Measurements from ENCODE around the gene OR2T35.
"Not testable (repeated sequence)": the region's sequence is repeated elsewhere in the genome, so short reads cannot be mapped to it uniquely, and the experiment has no call there.

OR2T35 gene, protein sequence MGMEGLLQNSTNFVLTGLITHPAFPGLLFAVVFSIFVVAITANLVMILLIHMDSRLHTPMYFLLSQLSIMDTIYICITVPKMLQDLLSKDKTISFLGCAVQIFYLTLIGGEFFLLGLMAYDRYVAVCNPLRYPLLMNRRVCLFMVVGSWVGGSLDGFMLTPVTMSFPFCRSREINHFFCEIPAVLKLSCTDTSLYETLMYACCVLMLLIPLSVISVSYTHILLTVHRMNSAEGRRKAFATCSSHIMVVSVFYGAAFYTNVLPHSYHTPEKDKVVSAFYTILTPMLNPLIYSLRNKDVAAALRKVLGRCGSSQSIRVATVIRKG

GRCh38 chr1:248645178-248645577 lies at the start of gene OR2T35:
TSS of gene OR2T35 (minus strand) at chr1:248645278. CDS start at chr1:248639258, 6,020 bp downstream.
- H3K27ac ChIP-seq; DNase-seq; H3K4me1 ChIP-seq; H3K27me3 ChIP-seq; H3K36me3 ChIP-seq; H3K9me3 ChIP-seq; H3K4me3 ChIP-seq; intact Hi-C loops (cut with DNase I; ENCODE audit: low total_unique reads): not testable (repeated sequence)

- H3K27me3 ChIP-seq = no peaks in the 10 kb centered on the region
- H3K4me3 ChIP-seq = no peak overlapping the region
- DNase-seq = no peak
- no peak overlapping the region for H3K27ac ChIP-seq
- TF ChIP-seq, protein P1, sequence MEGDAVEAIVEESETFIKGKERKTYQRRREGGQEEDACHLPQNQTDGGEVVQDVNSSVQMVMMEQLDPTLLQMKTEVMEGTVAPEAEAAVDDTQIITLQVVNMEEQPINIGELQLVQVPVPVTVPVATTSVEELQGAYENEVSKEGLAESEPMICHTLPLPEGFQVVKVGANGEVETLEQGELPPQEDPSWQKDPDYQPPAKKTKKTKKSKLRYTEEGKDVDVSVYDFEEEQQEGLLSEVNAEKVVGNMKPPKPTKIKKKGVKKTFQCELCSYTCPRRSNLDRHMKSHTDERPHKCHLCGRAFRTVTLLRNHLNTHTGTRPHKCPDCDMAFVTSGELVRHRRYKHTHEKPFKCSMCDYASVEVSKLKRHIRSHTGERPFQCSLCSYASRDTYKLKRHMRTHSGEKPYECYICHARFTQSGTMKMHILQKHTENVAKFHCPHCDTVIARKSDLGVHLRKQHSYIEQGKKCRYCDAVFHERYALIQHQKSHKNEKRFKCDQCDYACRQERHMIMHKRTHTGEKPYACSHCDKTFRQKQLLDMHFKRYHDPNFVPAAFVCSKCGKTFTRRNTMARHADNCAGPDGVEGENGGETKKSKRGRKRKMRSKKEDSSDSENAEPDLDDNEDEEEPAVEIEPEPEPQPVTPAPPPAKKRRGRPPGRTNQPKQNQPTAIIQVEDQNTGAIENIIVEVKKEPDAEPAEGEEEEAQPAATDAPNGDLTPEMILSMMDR (IDR thresholded peaks at IDR 0.05) = no peak
- H3K9me3 ChIP-seq = peaks cover 0 to 11% (median 0%) of the 10 kb centered on the region in 3 donors
- H3K36me3 ChIP-seq = no peaks in the 10 kb centered on the region
- peaks cover 0 to 7% (median 0%) of the 10 kb centered on the region in 4 donors for H3K4me1 ChIP-seq
- intact Hi-C loops (cut with DNase I; ENCODE audit: low total_unique reads) = no loop called here
Observed at GRCh38 chr1:248691567-248692155, 46.6 kb upstream of the OR2T35 start.

DNA sequence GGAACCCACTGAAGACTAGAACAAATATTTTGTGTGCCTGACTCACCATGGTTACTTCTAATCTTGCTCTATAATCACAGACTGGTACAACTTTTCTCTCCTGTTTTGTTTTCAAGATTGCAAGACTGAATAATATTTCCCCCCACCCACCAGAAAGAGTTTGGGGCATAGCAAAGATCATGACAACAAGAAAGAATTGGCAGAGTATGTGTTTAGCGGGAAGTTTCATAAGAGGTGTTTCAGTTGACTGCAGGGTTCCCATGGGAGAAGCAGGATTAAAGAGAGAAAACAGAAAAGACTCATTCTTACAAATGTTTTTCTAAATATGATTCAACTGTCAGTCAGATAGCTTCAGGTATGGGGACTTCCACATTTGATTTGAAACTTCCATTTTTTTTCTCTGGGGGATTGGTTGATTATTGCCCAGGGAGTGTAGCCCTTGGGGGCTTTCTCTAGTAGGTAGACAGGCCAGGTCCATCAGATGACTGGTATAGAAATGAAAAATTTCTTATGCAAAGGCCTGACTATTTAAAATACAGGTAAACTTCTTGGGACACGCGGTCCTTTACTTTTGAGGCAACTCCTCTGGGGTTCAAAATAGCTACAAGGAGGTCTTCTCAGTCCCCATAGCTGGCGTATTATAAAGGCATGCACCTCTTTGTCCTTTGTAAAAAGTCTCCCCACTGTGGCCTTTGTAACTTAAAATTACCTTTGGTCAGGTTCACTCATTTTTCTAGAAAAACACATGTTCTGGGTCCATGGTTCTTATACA lies 43.6 kb upstream of the OR2T35 start:
- Histone ChIP-seq H3K36me3 (no peaks in the 10 kb centered on the region), H3K9me3 (peaks cover 0 to 11% (median 0%) of the 10 kb centered on the region in 3 donors), H3K4me1 (no peaks in the 10 kb centered on the region), H3K27ac (no peak overlapping the region), H3K27me3 (no peaks in the 10 kb centered on the region), H3K4me3 (no peak overlapping the region)
- intact Hi-C loops (cut with DNase I; ENCODE audit: low total_unique reads) = no loop called here
- TF ChIP-seq, protein P1 (IDR thresholded peaks at IDR 0.05) = no peak
- no peak for DNase-seq

DNA sequence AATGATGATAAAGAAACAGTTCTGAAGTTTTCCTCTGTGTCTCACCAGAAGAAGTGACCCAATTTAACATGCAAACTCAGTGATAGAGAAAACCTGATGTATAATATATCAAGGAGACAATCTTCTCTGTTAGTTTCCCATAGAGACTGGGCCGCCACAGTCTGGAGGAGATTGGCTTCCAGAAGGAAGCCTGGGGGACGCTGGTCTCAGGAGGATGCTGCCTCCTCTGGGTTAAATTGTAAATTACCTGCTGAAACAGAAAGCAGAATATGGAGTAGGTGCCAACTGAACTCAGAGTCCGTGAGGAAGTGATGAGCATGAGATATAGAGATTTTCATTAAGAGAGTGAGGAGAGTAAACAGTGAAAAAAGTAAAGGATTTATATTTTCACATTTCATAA lies 41.7 kb upstream of the OR2T35 start:
- Histone ChIP-seq H3K4me1 (no peaks in the 10 kb centered on the region), H3K27me3 (no peaks in the 10 kb centered on the region), H3K4me3 (no peak overlapping the region), H3K27ac (no peak overlapping the region), H3K9me3 (peaks cover 0 to 5% (median 0%) of the 10 kb centered on the region in 3 donors), H3K36me3 (no peaks in the 10 kb centered on the region)
- TF ChIP-seq, protein P1 (IDR thresholded peaks at IDR 0.05) = no peak
- intact Hi-C loops (cut with DNase I; ENCODE audit: low total_unique reads) = no loop called here
- DNase-seq = no peak

DNA sequence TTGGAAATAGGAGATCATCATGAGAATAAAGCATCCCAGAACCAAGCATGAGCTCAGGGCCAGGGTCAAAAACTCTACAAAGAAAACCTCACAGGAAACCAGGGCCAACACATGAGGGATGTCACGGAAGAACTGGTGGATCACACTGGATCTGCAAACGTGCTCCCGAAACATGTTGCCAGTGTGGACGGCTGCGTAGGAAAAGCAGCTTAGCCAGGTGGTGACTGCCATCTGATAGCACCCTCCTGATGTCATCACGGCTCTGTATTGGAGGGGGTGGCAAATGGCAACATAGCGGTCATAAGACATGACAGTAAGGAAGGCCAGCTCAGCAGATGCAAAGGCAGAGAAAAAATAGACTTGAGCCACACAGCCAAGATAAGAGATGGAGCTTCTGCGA lies 36.6 kb upstream of the OR2T35 start:
- TF ChIP-seq, protein P1 (IDR thresholded peaks at IDR 0.05) = no peak
- intact Hi-C loops (cut with DNase I; ENCODE audit: low total_unique reads) = no loop called here

DNA sequence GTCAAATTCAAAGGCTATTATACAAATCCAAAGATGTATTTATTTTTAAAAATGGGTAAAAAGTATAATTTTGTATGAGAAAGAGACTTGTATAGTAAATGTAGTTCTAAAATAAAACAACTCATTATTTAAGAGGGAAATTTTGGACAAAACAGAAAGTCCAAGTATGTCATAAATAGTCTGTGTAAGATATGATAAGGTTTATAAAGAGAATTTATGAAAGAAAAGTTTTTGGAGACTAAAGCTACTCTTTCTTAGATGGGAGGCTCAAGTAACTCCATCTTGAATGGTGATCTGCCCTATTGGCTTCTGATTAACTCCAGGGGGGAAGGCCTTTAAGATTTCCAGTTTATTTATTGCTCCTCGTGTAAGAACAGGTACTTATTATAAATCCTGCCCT lies 24.9 kb upstream of the OR2T35 start:
- Histone ChIP-seq H3K27ac (no peak overlapping the region), H3K4me1 (no peaks in the 10 kb centered on the region), H3K9me3 (no peaks in the 10 kb centered on the region), H3K27me3 (peaks cover 0 to 4% of the 10 kb centered on the region in 2 donors), H3K36me3 (no peaks in the 10 kb centered on the region), H3K4me3 (no peak overlapping the region)
- no peak for DNase-seq
- intact Hi-C loops (cut with DNase I; ENCODE audit: low total_unique reads) = no loop called here
- TF ChIP-seq, protein P1 (IDR thresholded peaks at IDR 0.05) = no peak

More for the DNA sequence above, 36.6 kb upstream of the OR2T35 start:
- Histone ChIP-seq H3K9me3 (no peaks in the 10 kb centered on the region), H3K27ac (no peak overlapping the region), H3K36me3 (no peaks in the 10 kb centered on the region), H3K4me1 (no peaks in the 10 kb centered on the region), H3K4me3 (no peak overlapping the region), H3K27me3 (no peaks in the 10 kb centered on the region)
- no peak for DNase-seq

DNA sequence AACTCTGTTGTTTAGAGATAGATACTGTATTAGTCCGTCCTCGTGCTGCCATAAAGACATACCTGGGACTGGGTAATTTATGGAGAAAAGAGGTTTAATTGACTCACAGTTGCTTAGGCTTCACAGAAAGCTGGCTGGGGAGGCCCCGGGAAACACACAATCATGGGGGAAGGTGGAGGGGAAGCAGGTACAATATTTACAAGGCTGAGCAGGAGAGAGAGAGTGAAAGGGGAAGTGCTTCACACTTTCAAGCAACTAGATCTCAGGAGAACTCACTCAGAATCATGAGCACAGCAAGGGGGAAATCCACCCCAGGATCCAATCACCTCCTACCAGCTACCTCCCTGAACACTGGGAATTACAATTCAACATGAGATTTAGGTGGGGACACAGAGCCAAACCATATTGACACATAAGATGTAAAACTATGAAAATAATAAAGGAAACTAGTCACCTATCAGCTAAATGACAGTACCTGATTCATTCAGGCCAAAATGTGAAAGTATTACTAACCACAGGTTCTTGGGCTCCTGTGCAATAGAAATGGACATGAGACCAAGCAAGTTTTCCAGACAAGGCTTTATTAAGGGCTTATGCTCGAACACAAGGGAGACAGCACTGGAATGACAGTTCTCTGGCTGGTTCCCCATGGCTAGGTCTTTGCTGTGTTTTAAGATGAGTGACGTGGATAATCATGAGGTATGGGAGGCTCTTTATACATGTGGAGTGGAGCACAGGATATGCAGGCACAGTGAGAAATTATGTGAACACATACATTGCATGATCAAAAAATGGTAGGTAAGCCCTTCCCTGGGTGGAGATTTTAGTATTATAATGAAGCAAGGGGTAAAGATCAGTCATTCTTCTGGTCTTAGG lies 18.6 kb upstream of the OR2T35 start:
- H3K27ac ChIP-seq; DNase-seq; H3K27me3 ChIP-seq; intact Hi-C loops (cut with DNase I; ENCODE audit: low total_unique reads); H3K9me3 ChIP-seq; H3K4me3 ChIP-seq; H3K36me3 ChIP-seq; H3K4me1 ChIP-seq: not testable (repeated sequence)

DNA sequence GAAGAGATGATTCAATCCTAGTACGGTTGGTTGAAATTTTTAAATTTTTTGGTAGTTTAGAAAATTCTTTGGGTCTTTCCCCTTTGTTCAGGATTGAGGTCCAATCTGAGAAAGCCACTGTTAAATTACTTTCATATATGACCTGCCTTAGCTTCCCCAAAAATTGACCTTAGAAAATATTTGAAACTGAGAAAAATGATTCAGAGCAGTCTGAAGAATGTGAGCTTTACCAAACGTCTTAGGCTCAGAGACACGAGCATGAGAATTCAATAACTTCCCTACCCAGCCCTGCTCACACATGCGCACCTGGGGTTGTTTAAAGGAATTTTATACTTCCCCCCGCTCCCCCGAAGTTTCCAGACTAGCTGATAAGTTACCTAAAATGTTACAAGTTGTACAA lies 11.7 kb upstream of the OR2T35 start:
- H3K36me3 ChIP-seq; H3K9me3 ChIP-seq; H3K27me3 ChIP-seq; H3K27ac ChIP-seq; DNase-seq; H3K4me3 ChIP-seq; intact Hi-C loops (cut with DNase I; ENCODE audit: low total_unique reads); H3K4me1 ChIP-seq: not testable (repeated sequence)
